GM18517 (cell line): ENCODE data around the gene POFUT2.
"Not testable (repeated sequence)": the region's sequence is repeated elsewhere in the genome, so short reads cannot be mapped to it uniquely, and the experiment has no call there.

ENCODE experiments used
- ATAC-seq: cut with Tn5 transposase; IDR thresholded peaks from one replicate; pipeline ENCODE4 v1.9.1; 2021; ENCODE audit warnings: mild to moderate bottlenecking, moderate library complexity; ENCODE audit not compliant: unreplicated experiment

Gene POFUT2

GRCh38 chr21:45313015-45313414, 25.3 kb upstream of the POFUT2 start:
- no peak for ATAC-seq

GRCh38 chr21:45312296-45312695, 24.6 kb upstream of the POFUT2 start:
- no peak for ATAC-seq

DNA sequence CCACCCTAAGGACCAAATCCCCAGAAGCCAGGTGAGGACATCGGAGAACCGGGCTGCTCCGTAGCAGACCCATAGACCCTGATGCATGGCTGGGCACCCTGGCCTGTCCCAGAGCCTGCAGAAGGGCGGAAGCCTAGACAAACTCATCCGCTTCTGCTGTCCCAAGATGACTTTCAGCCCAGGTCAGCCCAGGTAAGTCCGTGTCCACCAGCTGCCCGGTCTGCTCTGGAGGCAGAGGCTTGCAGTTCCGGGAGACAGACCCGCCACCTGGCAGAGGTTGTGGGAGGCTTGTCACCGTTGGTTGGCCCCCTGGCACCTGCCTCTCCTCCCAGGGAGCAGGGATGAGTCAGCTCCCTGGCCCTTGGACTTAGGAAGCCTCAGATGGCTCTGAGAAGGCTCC, 22.8 kb upstream of the POFUT2 start:
- no peak for ATAC-seq

- no peak for ATAC-seq
Measured at GRCh38 chr21:45309987-45310381, 22.3 kb upstream of the POFUT2 start.

DNA sequence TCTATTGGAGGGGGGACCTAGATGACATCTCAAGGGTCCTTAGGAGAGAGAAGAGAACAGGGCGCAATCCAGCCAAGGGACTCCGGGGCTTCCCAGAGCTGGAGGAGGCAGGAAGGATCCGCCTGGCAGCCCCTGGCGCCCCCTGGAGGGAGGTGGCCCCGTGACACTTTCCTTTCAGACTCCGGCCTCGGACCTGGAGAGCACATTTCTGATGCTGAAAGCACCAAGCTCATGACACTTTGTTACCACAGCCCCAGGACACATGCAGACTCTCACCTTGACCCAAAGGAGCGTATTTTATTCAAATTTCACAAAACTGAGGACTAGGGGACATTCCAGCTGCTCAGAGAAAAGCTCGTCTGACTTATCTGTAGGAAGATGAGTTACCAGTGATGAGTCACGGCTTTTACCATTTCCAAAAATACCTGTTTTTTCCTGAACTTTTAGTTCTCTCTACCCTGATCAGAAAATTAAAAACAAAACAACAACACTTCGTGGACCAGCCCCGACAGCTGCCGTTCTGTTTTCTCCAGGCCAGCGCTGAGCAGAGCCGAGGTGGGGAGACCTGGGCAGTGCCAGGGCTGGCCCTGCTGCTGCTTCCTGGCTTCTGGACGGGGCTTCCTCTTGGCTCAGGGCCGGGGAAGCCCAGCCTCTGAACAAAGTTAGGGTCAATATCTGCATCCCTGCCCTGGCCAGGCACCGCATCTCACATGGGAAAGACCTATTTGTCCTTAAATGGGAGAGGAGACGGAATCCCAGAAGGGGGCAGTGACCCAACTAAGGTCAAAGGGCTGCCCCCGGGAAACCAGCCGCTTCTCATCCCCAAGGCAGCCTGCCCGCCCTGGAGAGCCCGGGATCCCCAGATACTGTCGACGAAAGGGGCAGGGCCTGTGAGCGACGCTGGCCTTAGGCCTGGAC, 21.6 kb upstream of the POFUT2 start:
- ATAC-seq: no peak

GRCh38 chr21:45308194-45309068, 20.7 kb upstream of the POFUT2 start:
- ATAC-seq: no peak

DNA sequence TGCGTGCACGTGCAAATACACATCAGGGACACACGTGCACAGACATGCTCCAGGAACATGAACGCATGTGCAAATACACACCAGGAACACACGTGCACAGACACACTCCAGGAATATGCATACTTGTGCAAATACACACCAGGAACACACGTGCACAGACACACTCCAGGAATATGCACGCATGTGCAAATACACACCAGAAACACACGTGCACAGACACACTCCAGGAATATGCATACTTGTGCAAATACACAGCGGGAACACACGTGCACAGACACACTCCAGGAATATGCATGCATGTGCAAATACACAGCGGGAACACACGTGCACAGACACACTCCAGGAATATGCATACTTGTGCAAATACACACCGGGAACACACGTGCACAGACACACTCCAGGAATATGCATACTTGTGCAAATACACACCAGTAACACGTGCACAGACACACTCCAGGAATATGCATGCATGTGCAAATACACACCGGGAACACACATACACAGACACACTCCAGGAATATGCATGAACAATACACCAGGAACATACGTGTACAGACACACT, 20.0 kb upstream of the POFUT2 start:
- ATAC-seq: not testable (repeated sequence)

DNA sequence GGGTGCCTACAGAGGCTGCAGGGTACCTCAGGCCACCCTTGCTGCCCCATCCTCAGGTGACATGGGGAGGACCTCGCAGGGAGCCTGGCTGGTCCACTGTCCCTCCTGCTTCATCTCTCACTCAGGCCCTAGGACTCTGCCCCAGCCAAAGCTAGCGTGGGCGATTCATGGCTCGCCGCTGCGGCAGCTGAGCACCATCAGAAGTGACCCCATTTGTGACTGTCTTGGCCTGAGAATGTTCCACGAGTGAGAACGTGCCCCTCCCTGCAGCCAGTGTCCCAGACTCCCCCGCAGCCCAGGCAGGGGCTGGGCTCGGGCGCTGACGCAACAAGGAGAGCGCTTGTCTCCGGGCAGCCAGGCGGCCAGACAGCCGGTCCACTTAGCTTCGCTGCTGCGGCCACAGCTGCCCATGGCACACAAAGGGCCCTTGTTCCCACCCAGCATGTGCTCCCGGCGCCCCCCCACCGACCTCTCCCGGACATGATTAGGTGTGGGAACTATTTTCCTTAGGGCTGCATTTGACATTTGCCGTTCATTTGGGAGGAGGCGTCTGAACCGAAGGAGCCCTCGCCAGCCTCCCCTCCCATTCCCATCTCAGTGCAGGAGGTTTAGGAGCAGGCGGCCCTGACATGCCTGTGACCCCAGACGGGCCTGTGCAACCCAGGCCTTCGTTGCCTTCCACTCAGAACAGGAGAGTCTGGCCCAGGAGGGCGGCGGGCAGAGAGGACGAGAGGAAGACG, 19.3 kb upstream of the POFUT2 start:
- ATAC-seq: no peak

GRCh38 chr21:45306453-45306831, 18.7 kb upstream of the POFUT2 start:
- ATAC-seq: no peak

DNA sequence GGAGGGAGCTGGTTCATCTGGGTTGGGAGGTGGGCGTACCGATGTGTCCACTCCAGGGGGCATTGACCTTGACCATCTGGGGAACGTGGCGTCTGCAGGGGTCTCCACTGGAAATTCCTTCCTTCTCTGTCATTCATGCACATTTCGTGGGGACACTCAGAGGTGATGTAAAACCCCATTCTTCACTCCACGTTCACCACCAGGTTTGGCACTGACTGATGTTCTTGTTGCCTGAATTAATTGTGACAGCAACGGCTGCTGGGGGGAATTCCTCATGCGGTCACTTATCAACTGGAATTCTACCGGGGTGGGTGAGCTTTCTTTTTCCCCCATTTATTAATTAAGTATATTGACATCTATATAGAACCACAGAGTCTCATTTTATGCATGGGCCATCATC, 18.1 kb upstream of the POFUT2 start:
- no peak for ATAC-seq

DNA sequence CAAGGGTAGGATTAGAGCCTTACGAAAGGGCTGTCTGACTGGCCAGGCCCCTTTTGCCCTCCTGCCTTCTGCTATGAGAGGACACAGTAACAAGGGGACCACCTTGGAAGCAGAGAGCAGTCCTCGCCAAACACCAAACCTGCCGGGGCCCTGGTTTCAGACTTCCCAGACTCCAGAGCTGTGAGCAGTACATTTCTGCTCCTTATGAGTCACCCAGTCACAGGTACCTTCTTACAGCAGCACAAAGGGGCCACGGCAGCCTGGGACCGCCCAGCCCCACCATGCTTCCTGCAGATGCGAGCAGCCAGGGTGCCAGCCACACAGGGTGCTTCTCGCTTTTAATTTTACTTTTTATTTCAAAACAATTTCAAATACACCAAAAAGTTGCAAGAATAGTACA, 17.2 kb upstream of the POFUT2 start:
- no peak for ATAC-seq

DNA sequence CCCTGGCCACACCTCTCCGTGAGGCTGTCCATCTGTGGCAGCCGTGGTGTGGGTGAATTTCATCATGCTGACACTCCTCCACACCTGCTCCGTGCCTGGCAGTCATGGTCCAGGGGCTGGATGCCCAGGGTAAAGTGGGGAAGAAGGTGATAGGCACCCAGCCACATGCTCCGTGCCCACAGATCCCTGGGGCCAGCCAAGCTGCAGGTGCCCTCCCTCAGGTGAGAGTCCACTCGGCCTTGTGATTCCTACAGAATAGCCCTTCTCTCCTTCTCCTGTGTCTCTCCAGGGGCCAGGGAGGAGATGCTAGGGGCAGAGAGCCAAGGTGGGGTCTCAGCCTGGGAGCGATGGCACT, 16.8 kb upstream of the POFUT2 start:
- ATAC-seq: no peak

DNA sequence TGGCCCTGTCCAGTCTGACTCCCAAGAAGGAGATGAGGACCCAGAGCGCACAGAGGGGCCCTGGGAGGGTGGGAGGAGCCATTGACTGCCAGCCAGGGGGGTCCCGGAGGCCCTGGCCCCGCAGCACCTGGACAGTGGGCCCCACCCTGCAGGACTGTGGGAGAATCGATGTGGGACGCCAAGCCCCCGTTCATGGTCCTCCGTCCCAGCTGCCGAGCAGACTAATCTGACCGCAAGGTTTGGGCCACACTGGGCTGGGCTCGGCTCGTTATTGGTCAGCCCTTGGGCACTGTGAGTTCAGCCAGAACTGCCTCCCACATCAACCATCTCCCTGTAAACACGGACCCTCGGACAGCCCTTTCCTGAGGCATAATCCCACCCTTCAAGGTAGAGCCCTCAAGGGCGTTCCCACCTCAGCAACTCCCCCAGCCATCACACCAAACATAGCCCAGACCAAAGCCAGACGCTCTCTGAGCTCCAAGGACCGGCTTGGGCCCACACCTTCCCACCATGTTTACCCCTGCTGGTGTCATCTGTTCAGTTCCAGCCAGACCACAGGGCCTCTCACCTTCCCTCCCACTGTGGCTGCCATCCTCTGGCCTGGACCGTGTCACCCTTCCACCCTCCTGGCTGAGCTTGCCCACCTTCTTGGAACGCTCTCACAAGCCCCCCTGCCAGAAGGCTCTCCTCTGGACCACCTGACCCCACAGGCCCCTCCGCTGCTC, 16.2 kb upstream of the POFUT2 start:
- ATAC-seq: no peak

GRCh38 chr21:45303091-45303615, 15.5 kb upstream of the POFUT2 start:
- ATAC-seq: no peak

GRCh38 chr21:45302082-45303061, 14.7 kb upstream of the POFUT2 start:
- ATAC-seq: no peak

GRCh38 chr21:45301521-45302081, 13.9 kb upstream of the POFUT2 start:
- no peak for ATAC-seq

DNA sequence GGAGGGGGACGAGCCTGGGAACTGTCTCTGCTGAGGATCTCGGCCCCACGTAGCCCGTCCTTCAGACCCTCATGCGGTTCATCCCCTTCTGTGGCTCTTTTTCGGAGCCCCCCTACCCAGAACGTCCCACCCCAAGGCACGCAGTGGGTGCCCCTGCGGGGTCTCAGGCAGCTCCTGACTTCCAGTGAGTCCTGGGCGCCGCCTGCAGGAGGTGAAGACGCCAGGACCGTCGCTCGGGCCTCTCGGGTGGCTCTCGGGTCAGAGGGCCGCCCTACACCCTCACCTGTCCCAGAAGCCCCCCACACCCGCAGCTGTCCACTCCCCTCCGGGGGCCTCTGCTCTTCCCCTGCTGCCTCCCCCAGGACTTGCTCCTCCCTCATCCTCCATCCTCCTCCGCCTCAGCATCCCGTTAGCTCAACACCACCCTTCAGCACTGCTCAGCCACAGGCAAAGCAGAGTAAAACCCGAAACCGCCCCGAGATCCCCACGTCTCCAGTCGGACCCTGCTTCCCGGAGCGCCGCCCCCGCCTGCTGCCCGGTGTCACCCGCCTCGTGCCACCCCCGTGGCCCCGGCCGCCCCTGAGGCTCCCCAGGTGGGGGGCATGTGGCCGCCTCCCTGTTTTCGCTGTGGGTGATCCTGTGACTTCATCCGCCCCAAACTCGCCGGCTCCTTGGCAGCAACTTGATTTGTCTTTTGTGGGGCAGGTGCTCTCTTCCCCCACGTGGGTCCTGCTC, 13.3 kb upstream of the POFUT2 start:
- ATAC-seq: no peak
